Measurements from ENCODE around the gene CYP4B1. TPM values are rescaled to one million over a fixed set of nuclear protein-coding genes. Genes with fewer than 3 reads are reported as not detected.

CYP4B1 gene
- total RNA-seq, 2 experiments from 2014 or later: not detected

DNA sequence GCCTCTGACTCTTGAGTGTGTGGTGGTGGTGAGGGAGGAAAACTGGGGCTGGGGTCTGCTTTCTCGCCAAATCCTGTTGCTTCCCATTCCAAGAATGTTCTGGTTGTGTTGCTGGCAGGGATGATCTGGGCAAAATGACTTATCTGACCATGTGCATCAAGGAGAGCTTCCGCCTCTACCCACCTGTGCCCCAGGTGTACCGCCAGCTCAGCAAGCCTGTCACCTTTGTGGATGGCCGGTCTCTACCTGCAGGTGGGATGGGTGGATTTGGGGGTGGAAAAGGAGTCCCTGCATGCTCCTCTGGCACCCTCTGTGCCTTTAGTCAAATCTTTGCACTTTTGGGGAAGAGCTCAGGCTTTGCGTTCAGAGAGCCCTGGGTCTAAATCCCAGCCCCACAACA lies 18.1 kb downstream of the CYP4B1 start:
- no peaks in the 10 kb centered on the region for H3K36me3 ChIP-seq (ENCODE audit: insufficient read depth, low read length)
- intact Hi-C loops (cut with DNase I, micrococcal nuclease): no loop called here
- no peaks in the 10 kb centered on the region for H3K9me3 ChIP-seq (ENCODE audit: control insufficient read depth in 1 of 2, insufficient read depth in 1 of 2, low read length in 2 of 2)
- DNase-seq: no peak
- TF ChIP-seq, protein P1, sequence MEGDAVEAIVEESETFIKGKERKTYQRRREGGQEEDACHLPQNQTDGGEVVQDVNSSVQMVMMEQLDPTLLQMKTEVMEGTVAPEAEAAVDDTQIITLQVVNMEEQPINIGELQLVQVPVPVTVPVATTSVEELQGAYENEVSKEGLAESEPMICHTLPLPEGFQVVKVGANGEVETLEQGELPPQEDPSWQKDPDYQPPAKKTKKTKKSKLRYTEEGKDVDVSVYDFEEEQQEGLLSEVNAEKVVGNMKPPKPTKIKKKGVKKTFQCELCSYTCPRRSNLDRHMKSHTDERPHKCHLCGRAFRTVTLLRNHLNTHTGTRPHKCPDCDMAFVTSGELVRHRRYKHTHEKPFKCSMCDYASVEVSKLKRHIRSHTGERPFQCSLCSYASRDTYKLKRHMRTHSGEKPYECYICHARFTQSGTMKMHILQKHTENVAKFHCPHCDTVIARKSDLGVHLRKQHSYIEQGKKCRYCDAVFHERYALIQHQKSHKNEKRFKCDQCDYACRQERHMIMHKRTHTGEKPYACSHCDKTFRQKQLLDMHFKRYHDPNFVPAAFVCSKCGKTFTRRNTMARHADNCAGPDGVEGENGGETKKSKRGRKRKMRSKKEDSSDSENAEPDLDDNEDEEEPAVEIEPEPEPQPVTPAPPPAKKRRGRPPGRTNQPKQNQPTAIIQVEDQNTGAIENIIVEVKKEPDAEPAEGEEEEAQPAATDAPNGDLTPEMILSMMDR (IDR thresholded peaks at IDR 0.05): no peak
- H3K4me1 ChIP-seq (ENCODE audit: insufficient read depth, low read length): no peaks in the 10 kb centered on the region
- Mint-ChIP-seq H3K4me3 (no peak overlapping the region), H3K9me3 (no peaks in the 10 kb centered on the region), H3K36me3 (ENCODE audit: low read depth) (no peaks in the 10 kb centered on the region), H3K4me1 (ENCODE audit: low read depth) (no peaks in the 10 kb centered on the region), H3K27me3 (peaks cover 13% of the 10 kb centered on the region), H3K27ac (no peak overlapping the region)
- POLR2A ChIA-PET: no interaction called here
- H3K27ac ChIP-seq (ENCODE audit: low read depth in 1 of 2, low read length in 2 of 2): no peak overlapping the region
- ATAC-seq (ENCODE audit: poor library complexity): no peak
- CTCF ChIA-PET: no interaction called here
- no peaks in the 10 kb centered on the region for H3K27me3 ChIP-seq (ENCODE audit: control insufficient read depth in 1 of 2, insufficient read depth in 2 of 2, low read length in 2 of 2)
- no peak overlapping the region for H3K4me3 ChIP-seq (ENCODE audit: low read length)

DNA sequence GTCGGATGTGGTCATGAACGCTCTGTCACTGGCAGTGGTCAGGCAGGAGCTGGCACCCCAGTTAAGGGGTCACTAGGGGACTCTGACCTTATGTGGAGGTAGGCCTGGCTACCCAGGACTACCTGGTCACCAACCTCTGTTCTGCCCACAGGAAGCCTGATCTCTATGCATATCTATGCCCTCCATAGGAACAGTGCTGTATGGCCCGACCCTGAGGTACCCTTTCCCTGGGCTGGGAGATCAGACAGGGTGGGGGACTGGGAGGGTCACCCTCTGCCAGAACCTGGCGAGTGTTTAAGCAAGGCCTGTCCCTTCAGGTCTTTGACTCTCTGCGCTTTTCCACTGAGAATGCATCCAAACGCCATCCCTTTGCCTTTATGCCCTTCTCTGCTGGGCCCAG lies 19.0 kb downstream of the CYP4B1 start:
- Mint-ChIP-seq H3K27me3 (peaks cover 20% of the 10 kb centered on the region), H3K36me3 (ENCODE audit: low read depth) (no peaks in the 10 kb centered on the region), H3K4me3 (no peak overlapping the region), H3K27ac (no peak overlapping the region), H3K4me1 (ENCODE audit: low read depth) (no peaks in the 10 kb centered on the region), H3K9me3 (no peaks in the 10 kb centered on the region)
- no peak for ATAC-seq (ENCODE audit: poor library complexity)
- intact Hi-C loops (cut with DNase I, micrococcal nuclease): no loop called here
- ChIA-PET POLR2A (no interaction called here), CTCF (no interaction called here)
- Histone ChIP-seq H3K27me3 (ENCODE audit: control insufficient read depth in 1 of 2, insufficient read depth in 2 of 2, low read length in 2 of 2) (no peaks in the 10 kb centered on the region), H3K9me3 (ENCODE audit: control insufficient read depth in 1 of 2, insufficient read depth in 1 of 2, low read length in 2 of 2) (no peaks in the 10 kb centered on the region), H3K36me3 (ENCODE audit: insufficient read depth, low read length) (no peaks in the 10 kb centered on the region), H3K4me1 (ENCODE audit: insufficient read depth, low read length) (no peaks in the 10 kb centered on the region), H3K27ac (ENCODE audit: low read depth in 1 of 2, low read length in 2 of 2) (no peak overlapping the region), H3K4me3 (ENCODE audit: low read length) (no peak overlapping the region)
- DNase-seq: no peak
- TF ChIP-seq, protein P1 (IDR thresholded peaks at IDR 0.05): no peak

DNA sequence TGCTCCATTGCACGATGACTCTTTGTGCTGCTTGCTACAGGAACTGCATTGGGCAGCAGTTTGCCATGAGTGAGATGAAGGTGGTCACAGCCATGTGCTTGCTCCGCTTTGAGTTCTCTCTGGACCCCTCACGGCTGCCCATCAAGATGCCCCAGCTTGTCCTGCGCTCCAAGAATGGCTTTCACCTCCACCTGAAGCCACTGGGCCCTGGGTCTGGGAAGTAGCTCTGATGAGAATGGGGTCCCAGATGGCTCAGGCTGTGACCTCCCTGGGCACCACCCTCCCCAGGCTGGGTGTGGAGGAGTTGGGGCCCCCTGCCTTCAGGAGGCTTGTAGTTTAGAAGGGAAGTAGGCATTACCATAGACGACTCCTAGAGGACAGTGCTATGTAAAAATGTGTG lies 19.7 kb downstream of the CYP4B1 start:
- ATAC-seq (ENCODE audit: poor library complexity): no peak
- no peaks in the 10 kb centered on the region for H3K4me1 ChIP-seq (ENCODE audit: insufficient read depth, low read length)
- Mint-ChIP-seq H3K4me1 (ENCODE audit: low read depth) (no peaks in the 10 kb centered on the region), H3K27ac (no peak overlapping the region), H3K4me3 (no peak overlapping the region), H3K36me3 (ENCODE audit: low read depth) (no peaks in the 10 kb centered on the region), H3K27me3 (peaks cover 23% of the 10 kb centered on the region), H3K9me3 (no peaks in the 10 kb centered on the region)
- ChIA-PET CTCF (no interaction called here), POLR2A (no interaction called here)
- H3K36me3 ChIP-seq (ENCODE audit: insufficient read depth, low read length): no peaks in the 10 kb centered on the region
- TF ChIP-seq, protein P1 (IDR thresholded peaks at IDR 0.05): no peak
- H3K27me3 ChIP-seq (ENCODE audit: control insufficient read depth in 1 of 2, insufficient read depth in 2 of 2, low read length in 2 of 2): no peaks in the 10 kb centered on the region
- no peak for DNase-seq
- no peaks in the 10 kb centered on the region for H3K9me3 ChIP-seq (ENCODE audit: control insufficient read depth in 1 of 2, insufficient read depth in 1 of 2, low read length in 2 of 2)
- intact Hi-C loops (cut with DNase I, micrococcal nuclease): no loop called here
- H3K27ac ChIP-seq (ENCODE audit: low read depth in 1 of 2, low read length in 2 of 2): no peak overlapping the region
- H3K4me3 ChIP-seq (ENCODE audit: low read length): no peak overlapping the region
